GM12872 (cell line): ENCODE results near the gene ALDOC.

Source experiments
- TF ChIP-seq, protein P1 (sequence below): IDR thresholded peaks from 3 replicates; pipeline ENCODE4 v1.5.1; 2011; ENCODE audit warnings: low read depth, mild to moderate bottlenecking, low read length, moderate library complexity; ENCODE audit not compliant: insufficient read depth

Gene ALDOC

DNA sequence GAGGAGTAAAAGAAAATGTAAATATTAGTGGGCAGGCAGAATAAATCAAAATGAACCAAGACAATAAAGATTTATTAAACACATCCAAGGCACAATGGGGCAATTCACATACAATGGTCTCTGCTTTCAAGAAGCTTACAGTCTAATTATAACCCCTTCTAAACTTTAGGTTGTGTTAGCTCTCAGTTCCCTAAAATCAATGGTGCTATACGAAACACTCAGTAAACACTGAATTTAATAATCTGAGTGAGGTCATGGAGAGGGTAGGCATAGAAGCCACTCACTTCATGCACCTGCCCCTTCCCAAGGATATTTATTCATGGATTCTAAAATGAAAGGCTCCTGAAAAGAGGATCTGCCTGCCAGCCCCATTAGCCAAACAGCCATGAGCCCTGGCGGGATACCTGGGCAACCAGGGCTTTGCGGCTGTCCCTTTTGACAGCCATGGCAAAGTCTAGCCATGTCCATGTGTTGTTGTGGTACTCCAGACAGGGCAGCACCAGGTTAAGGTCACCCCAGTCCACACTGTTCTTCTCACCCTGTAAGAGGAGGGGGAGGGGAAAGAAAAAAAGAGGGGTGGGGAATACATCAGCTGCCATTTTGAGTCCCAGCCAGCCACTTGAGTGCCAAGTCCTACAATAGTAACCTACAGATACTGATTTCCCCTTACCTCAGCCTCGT lies 38.7 kb upstream of the ALDOC start:
- TF ChIP-seq, protein P1, sequence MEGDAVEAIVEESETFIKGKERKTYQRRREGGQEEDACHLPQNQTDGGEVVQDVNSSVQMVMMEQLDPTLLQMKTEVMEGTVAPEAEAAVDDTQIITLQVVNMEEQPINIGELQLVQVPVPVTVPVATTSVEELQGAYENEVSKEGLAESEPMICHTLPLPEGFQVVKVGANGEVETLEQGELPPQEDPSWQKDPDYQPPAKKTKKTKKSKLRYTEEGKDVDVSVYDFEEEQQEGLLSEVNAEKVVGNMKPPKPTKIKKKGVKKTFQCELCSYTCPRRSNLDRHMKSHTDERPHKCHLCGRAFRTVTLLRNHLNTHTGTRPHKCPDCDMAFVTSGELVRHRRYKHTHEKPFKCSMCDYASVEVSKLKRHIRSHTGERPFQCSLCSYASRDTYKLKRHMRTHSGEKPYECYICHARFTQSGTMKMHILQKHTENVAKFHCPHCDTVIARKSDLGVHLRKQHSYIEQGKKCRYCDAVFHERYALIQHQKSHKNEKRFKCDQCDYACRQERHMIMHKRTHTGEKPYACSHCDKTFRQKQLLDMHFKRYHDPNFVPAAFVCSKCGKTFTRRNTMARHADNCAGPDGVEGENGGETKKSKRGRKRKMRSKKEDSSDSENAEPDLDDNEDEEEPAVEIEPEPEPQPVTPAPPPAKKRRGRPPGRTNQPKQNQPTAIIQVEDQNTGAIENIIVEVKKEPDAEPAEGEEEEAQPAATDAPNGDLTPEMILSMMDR: no peak

DNA sequence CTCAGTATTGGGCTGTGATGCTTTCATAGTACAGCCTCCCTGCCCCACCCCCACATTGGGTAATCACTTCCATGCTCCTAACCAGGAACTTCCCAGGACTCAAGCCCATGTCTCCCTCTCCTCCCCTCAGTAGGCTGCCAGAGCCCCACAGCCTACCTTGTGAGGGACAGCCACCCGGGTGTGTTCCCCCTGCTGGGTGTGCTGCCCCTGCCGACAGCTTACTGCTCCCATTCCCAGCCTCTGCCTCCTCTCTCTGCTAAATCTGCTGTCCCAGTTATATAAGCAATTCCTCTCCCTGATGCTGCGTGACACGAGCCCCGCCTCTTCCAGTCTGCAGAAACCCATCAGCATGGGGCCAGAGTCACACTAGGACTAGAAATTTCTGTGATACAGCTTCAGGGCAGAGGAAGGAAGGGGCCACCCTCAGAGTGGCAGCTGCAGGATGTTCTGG lies 37.3 kb upstream of the ALDOC start, which contains the start of gene RSKR:
TSS of gene RSKR (minus strand) at position 255 of the 451 bp plus-strand sequence. CDS start at position 231, 24 bp downstream.
- TF ChIP-seq, protein P1: no peak

DNA sequence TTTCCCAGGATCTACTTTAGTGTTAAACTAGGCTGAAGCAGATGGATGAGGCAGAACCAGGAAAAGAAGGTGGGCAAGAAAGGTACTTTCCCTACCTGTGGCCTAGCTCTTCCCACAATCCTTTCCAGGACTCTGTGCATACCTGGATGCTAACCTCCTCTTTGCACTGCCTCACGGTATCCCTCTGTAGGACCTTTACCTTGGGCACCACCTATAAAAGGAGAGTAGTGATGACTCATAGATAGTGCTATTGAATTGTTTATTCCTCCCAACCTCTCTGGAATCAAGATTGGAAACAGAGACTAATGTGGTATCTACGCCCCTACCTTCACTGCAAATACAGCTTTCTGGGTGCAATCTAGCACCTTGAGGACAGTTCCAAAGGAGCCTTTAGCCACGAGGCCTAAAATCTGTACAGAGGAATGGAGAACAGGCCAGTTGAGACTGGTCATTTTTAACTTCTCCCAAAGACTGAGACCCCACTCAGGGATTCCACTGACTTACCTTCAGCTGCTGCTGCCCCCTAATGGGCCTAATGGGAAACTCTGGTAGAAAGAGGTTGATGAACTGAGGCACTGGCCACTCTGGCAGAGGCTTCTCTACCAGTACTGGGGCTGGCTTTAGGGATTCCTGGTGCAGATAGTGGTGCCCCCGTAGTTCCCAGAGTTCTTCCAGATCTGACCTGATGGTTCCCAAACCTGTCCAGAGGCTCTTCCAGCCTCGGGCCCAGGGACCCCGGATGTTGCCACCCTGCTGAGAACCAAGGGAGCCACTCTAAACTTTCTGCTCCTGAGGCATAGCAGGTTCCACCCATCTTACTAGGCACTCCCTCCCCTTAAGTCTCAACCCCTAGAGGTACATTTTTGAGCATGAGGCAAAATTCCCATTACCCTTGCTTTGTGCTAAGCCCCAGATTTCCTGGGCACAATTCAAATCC lies 36.5 kb upstream of the ALDOC start:
- TF ChIP-seq, protein P1: peak; percentile 73

DNA sequence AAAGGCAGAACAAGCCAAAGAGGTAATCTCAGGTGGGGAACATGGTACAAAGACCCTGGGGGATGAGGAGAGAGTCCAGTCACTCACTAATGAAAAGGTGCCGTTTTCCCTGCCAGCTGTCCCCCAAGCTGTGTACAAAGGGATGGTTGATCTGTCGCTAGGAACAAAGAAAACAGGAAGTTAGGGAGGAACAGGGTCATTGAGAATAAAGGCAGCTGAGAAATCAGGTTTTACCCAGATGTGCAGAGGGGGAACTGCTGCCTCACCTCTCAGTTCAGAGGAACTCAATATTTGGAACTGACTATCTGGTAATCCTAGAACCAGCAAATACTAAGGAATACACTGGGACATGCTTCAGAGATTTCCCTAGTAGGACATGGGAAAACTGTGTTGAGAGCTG lies 35.8 kb upstream of the ALDOC start:
- TF ChIP-seq, protein P1: no peak

DNA sequence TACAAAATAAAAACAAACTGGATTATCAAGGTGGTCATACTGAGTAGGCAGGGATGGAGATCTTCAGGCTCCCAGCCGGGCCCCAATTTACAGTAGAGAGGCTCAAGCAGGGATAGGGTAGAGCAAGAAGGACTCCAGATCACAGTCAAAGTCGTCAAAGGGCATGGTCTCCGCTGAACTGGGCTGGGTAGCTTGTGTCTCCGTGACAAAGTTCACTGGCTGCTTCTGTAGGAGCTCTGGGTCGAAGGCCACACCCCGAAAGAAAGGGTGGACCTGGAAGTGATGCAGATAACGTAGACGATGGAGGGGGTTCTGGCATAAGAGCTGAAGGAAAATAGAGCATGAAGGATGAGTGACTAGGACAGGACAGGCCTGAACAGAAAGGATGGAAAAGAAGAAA lies 33.7 kb upstream of the ALDOC start:
- TF ChIP-seq, protein P1: no peak

DNA sequence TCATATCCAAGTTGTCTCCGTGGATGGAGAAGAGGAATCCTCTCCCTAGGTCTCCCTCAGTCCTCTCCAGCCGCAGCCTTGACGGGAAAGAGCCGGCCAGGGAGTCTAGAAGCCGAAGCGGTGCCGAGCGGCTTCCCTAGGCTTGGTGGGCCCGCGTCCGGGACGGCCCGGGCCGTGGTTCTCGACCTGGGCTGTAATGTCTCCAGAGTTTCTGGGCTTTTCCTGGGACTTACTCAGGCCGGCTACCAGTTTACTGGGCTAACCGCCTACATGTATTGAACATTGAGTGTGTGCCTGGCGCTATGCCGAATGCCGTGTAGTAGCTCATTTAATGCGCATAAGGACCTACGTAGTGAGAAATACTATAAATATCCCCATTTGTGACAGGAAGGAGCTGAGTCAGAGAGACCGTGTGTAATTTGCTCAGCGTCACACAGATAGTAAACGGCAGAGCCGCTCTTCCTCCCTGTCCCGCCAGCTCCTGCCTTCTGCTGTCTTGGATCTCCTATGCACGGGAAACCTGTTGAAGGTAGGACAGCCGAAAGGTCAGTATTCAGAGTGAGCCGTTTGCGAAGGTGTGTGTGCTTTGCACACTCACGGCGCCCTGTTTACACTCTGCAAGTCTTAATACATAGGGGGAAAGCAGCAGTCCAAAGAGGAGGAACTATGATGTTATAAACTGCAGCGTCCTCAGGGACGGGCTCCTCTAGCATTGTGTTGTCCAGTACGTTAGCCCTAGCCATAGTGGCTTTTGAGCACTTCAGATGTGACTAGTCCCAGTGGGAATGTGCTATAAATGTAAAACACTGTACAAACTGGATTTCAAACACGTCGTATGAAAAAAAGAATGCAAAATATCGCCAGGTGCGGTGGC lies 22.9 kb upstream of the ALDOC start:
- TF ChIP-seq, protein P1: no peak
